Activated CD8-positive, alpha-beta T cell treated with anti-CD3 and anti-CD28 coated beads for 36 hours (primary cell): ENCODE data around the gene PRKAR2B. TPM values are rescaled to one million over a fixed set of nuclear protein-coding genes. Genes with fewer than 3 reads are reported as not detected.
A peak's percentile ranks its signal among the peaks of the same experiment; 100 is the strongest.
"Not testable (repeated sequence)": the region's sequence is repeated elsewhere in the genome, so short reads cannot be mapped to it uniquely, and the experiment has no call there.

Experiments
- ATAC-seq: fragments of 200-7000 bp; cut with Tn5 transposase; one replicate; pipeline ENCODE4 v1.10.0; 2021; ENCODE audit warnings: mild to moderate bottlenecking, moderate library complexity
- CTCF ChIA-PET: fragments of 350-600 bp; sonication (Branson Sonifier 250); formaldehyde crosslinking; loops from one replicate; lab custom pipeline; 2021; ENCODE audit warnings: antibody characterized with exemption; lab: Charles Lee
- POLR2A ChIA-PET: fragments of 350-600 bp; sonication (Branson Sonifier 250); formaldehyde crosslinking; loops from one replicate; lab custom pipeline; 2021; ENCODE audit warnings: antibody characterized with exemption; lab: Charles Lee
- DNase-seq: peaks from one replicate; pipeline ENCODE4 v3.0.0-alpha.2; 2020
- H3K27ac Mint-ChIP-seq: one replicate; pipeline ENCODE4 v1.8.0; 2021; ENCODE audit warnings: mild to moderate bottlenecking, mixed read lengths
- H3K27me3 Mint-ChIP-seq: one replicate; pipeline ENCODE4 v1.8.0; 2021; ENCODE audit warnings: mixed read lengths
- H3K36me3 Mint-ChIP-seq: one replicate; pipeline ENCODE4 v1.8.0; 2021; ENCODE audit warnings: low read depth, mixed read lengths
- H3K4me1 Mint-ChIP-seq: one replicate; pipeline ENCODE4 v1.8.0; 2021; ENCODE audit warnings: low read depth, mixed read lengths
- H3K4me3 Mint-ChIP-seq: one replicate; pipeline ENCODE4 v1.8.0; 2021; ENCODE audit warnings: mild to moderate bottlenecking, moderate library complexity, mixed read lengths
- H3K9me3 Mint-ChIP-seq: one replicate; pipeline ENCODE4 v1.8.0; 2021; ENCODE audit warnings: mixed read lengths
- CTCF ChIP-seq: fragments of 200-600 bp; IDR thresholded peaks from one replicate; pipeline ENCODE4 v1.8.0; 2022; ENCODE audit warnings: antibody characterized with exemption, mild to moderate bottlenecking
- intact Hi-C: fragments of 100-400 bp; cut with micrococcal nuclease; formaldehyde crosslinking; loops from one replicate; pipeline ENCODE4 v1.10.0; 2022
- total RNA-seq, 2 experiments: library from RNA; stranded (reverse); gene quantifications; one replicate each; pipeline ENCODE4 v1.2.3, GENCODE V29; 2021

Gene PRKAR2B
- total RNA-seq, 2 experiments from 2014 or later: 1.1 to 1.3 TPM

GRCh38 chr7:107151538-107151937, 107.0 kb downstream of the PRKAR2B start:
- ChIA-PET CTCF (interaction anchor here (1.2 to 7.7 kb wide), 6 partner anchors 25 to 975 kb away, joined by 3 to 76 read pairs (median 6); no protein-coding TSS in a partner anchor), POLR2A (interaction anchor here (1.3 to 2.0 kb wide), 2 partner anchors 16 to 491 kb away, joined by 3 to 7 read pairs; partner anchors contain the start of genes CCDC71L and HBP1)
- H3K27me3 Mint-ChIP-seq: no peaks in the 10 kb centered on the region
- no peaks in the 10 kb centered on the region for H3K36me3 Mint-ChIP-seq
- no peak for DNase-seq
- intact Hi-C loops: no loop called here
- H3K27ac Mint-ChIP-seq: no peak overlapping the region
- TF ChIP-seq CTCF: no peak
- peaks cover 4% of the 10 kb centered on the region for H3K4me1 Mint-ChIP-seq
- no peak overlapping the region for H3K4me3 Mint-ChIP-seq
- no peak for ATAC-seq
- no peaks in the 10 kb centered on the region for H3K9me3 Mint-ChIP-seq

GRCh38 chr7:107152011-107152410, 107.5 kb downstream of the PRKAR2B start:
- TF ChIP-seq CTCF: no peak
- intact Hi-C loops: no loop called here
- Mint-ChIP-seq H3K27me3 (no peaks in the 10 kb centered on the region), H3K4me1 (peaks cover 4% of the 10 kb centered on the region), H3K27ac (no peak overlapping the region), H3K4me3 (no peak overlapping the region), H3K9me3 (no peaks in the 10 kb centered on the region), H3K36me3 (no peaks in the 10 kb centered on the region)
- ChIA-PET POLR2A (interaction anchor here (1.0 to 2.0 kb wide), 3 partner anchors 13 to 491 kb away, joined by 3 to 7 read pairs (median 4); partner anchors contain the start of genes CCDC71L and HBP1), CTCF (interaction anchor here (0.9 to 7.7 kb wide), 10 partner anchors 9 to 975 kb away, joined by 3 to 76 read pairs (median 4); no protein-coding TSS in a partner anchor)
- DNase-seq: no peak
- ATAC-seq: peak; percentile 55

GRCh38 chr7:107154826-107155225, 110.3 kb downstream of the PRKAR2B start:
- CTCF ChIA-PET: no interaction called here

GRCh38 chr7:107155726-107156125, 111.2 kb downstream of the PRKAR2B start:
- H3K36me3 Mint-ChIP-seq, POLR2A ChIA-PET, H3K27ac Mint-ChIP-seq, H3K4me1 Mint-ChIP-seq, H3K4me3 Mint-ChIP-seq, ATAC-seq, H3K9me3 Mint-ChIP-seq, DNase-seq, H3K27me3 Mint-ChIP-seq, intact Hi-C loops: not testable (repeated sequence)
- CTCF ChIA-PET: interaction anchor here (0.9 kb wide), 1 partner anchor 8 kb away, joined by 3 read pairs; no protein-coding TSS in a partner anchor

More at GRCh38 chr7:107154826-107155225, 110.3 kb downstream of the PRKAR2B start:
- no peak for ATAC-seq
- Mint-ChIP-seq H3K4me3 (no peak overlapping the region), H3K36me3 (no peaks in the 10 kb centered on the region), H3K27me3 (no peaks in the 10 kb centered on the region), H3K9me3 (no peaks in the 10 kb centered on the region), H3K4me1 (no peaks in the 10 kb centered on the region), H3K27ac (no peak overlapping the region)
- DNase-seq: no peak
- POLR2A ChIA-PET: no interaction called here
- intact Hi-C loops: no loop called here
- no peak for TF ChIP-seq CTCF

- ChIA-PET CTCF (interaction anchor here (0.8 to 0.9 kb wide), 2 partner anchors 8 kb away, joined by 3 read pairs; no protein-coding TSS in a partner anchor), POLR2A (no interaction called here)
- no peak for ATAC-seq
- no peak for DNase-seq
- H3K36me3 Mint-ChIP-seq: no peaks in the 10 kb centered on the region
- no peak overlapping the region for H3K27ac Mint-ChIP-seq
- no peaks in the 10 kb centered on the region for H3K27me3 Mint-ChIP-seq
- no peaks in the 10 kb centered on the region for H3K9me3 Mint-ChIP-seq
- TF ChIP-seq CTCF: no peak
- H3K4me1 Mint-ChIP-seq: no peaks in the 10 kb centered on the region
- intact Hi-C loops: no loop called here
- no peak overlapping the region for H3K4me3 Mint-ChIP-seq
Measured at GRCh38 chr7:107157091-107157490, 112.6 kb downstream of the PRKAR2B start.
